H1 (cell line): ENCODE results near the gene SLC12A7.

Source experiments
- CEBPB ChIP-seq: IDR thresholded peaks from 2 replicates; pipeline ENCODE4 v1.6.1; 2012; ENCODE audit warnings: low read depth, low read length
- CTCF ChIP-seq, 3 experiments: IDR thresholded peaks; 1 replicate in 2 of 3; 2 replicates in 1 of 3; pipeline versions ENCODE4 v1.5.1 to v1.6.1; 2011; ENCODE audit warnings: low read length in 3 of 3, mild to moderate bottlenecking in 3 of 3, inconsistent platforms in 2 of 3, low read depth in 1 of 3, moderate library complexity in 1 of 3; ENCODE audit not compliant: insufficient read depth in 1 of 3; ENCODE audit errors: control extremely low read depth in 1 of 3
- EZH2 ChIP-seq: fragments of 200-600 bp; sonication (generic); IDR thresholded peaks from 2 replicates; pipeline ENCODE4 v1.7.1; 2012; ENCODE audit warnings: low read depth, mild to moderate bottlenecking, moderate library complexity, low read length, inconsistent platforms; ENCODE audit not compliant: severe bottlenecking

GRCh38 chr5:1029282-1029944 lies 82.5 kb downstream of the SLC12A7 start:
- TF ChIP-seq EZH2 = no peak
- no peak for TF ChIP-seq CTCF (IDR thresholded peaks at IDR 0.05; ENCODE audit: control extremely low read depth in 1 of 3, insufficient read depth in 1 of 3, low read depth in 1 of 3, low read length in 3 of 3)
- TF ChIP-seq CEBPB = no peak
